GM12878 (cell line): ENCODE results near the gene TMEM214. TPM values are rescaled to one million over a fixed set of nuclear protein-coding genes. Genes with fewer than 3 reads are reported as not detected.

Experiments
- ATAC-seq: fragments of 200-7000 bp; cut with Tn5 transposase; 3 replicates; pipeline ENCODE4 v1.9.1; 2020; ENCODE audit warnings: mild to moderate bottlenecking, moderate library complexity
- BruUV-seq: library from RNA; stranded (reverse); fragments of 400-500 nt; replicated peaks from 2 replicates; lab custom pipeline; 2021; lab: Mats Ljungman, UMichigan
- CTCF ChIA-PET: fragments of 300-600 bp; sonication (Branson Sonifier 250); formaldehyde crosslinking; extraction: SDS; loops from one replicate; lab custom pipeline; 2021; ENCODE audit warnings: inconsistent platforms; lab: Yijun Ruan, JAX
- POLR2A ChIA-PET: fragments of 350-600 bp; formaldehyde crosslinking; extraction: SDS; loops from one replicate; lab custom pipeline; 2021; ENCODE audit warnings: inconsistent platforms; lab: Charles Lee
- RAD21 ChIA-PET: fragments of 300-600 bp; sonication (Branson Sonifier 250); formaldehyde crosslinking; loops from one replicate; lab custom pipeline; 2023; ENCODE audit warnings: antibody characterized with exemption; ENCODE audit not compliant: unreplicated experiment; lab: Charles Lee
- SMC1A ChIA-PET: fragments of 300-600 bp; sonication (Branson Sonifier 250); formaldehyde crosslinking; loops from one replicate; lab custom pipeline; 2023; ENCODE audit not compliant: unreplicated experiment, uncharacterized antibody; lab: Charles Lee
- DNase-seq: peaks from one replicate; pipeline ENCODE4 v3.0.0-alpha.2; 2011; ENCODE audit warnings: low read depth, low spot score
- FAIRE-seq: peaks from 3 replicates; lab custom pipeline; 2011; peaks lifted over from hg19 to GRCh38; lab: Jason Lieb, UNC
- H2AFZ ChIP-seq: 2 replicates; pipeline ENCODE4 v1.6.0; 2011; ENCODE audit warnings: low read depth, low read length, control low read depth; ENCODE audit not compliant: control insufficient read depth
- H3K27ac ChIP-seq: 2 replicates; pipeline ENCODE4 v1.5.1; 2011; ENCODE audit warnings: control low read depth; ENCODE audit not compliant: control insufficient read depth, insufficient read depth
- H3K27me3 ChIP-seq, 2 experiments: replicated peaks in 1 of 2; 2 replicates each; pipeline versions ENCODE4 v1.6.0 to v1.6.1; 2011; ENCODE audit warnings: low read length in 1 of 2; ENCODE audit not compliant: control insufficient read depth in 2 of 2, insufficient read depth in 2 of 2
- H3K36me3 ChIP-seq, 2 experiments: 2 replicates each; pipeline ENCODE4 v1.5.1; 2011; ENCODE audit warnings: low read length in 1 of 2; ENCODE audit not compliant: control insufficient read depth in 2 of 2, insufficient read depth in 2 of 2
- H3K4me1 ChIP-seq: 2 replicates; pipeline ENCODE4 v1.6.1; 2011; ENCODE audit warnings: mild to moderate bottlenecking, low read length, moderate library complexity, mixed read lengths; ENCODE audit not compliant: control insufficient read depth, insufficient read depth
- H3K4me2 ChIP-seq: 2 replicates; pipeline ENCODE4 v1.6.0; 2011; ENCODE audit warnings: control low read depth; ENCODE audit not compliant: control insufficient read depth, insufficient read depth
- H3K4me3 ChIP-seq: fragments of 200-600 bp; sonication (generic); 2 replicates; pipeline ENCODE4 v1.5.1; 2016
- H3K79me2 ChIP-seq: 2 replicates; pipeline ENCODE4 v1.6.0; 2011; ENCODE audit warnings: low read length; ENCODE audit not compliant: control insufficient read depth, insufficient read depth
- H3K9ac ChIP-seq: 2 replicates; pipeline ENCODE4 v1.8.0; 2011; ENCODE audit warnings: low read length, control low read depth, mixed read lengths; ENCODE audit not compliant: control insufficient read depth, insufficient read depth
- H3K9me3 ChIP-seq: replicated peaks from 3 replicates; pipeline ENCODE4 v1.5.1; 2011; ENCODE audit warnings: mild to moderate bottlenecking, low read length; ENCODE audit not compliant: control insufficient read depth, insufficient read depth
- H4K20me1 ChIP-seq: 2 replicates; pipeline ENCODE4 v1.6.0; 2011; ENCODE audit not compliant: control insufficient read depth, insufficient read depth
- DPF2 ChIP-seq: fragments of 450-650 bp; IDR thresholded peaks from 2 replicates; pipeline ENCODE4 v1.6.1; 2017; ENCODE audit warnings: mild to moderate bottlenecking
- E4F1 ChIP-seq: fragments of 450-650 bp; IDR thresholded peaks from 2 replicates; pipeline ENCODE4 v1.6.1; 2018; ENCODE audit warnings: borderline replicate concordance, mild to moderate bottlenecking; ENCODE audit not compliant: partially characterized antibody
- PBX3 ChIP-seq: IDR thresholded peaks from 2 replicates; pipeline ENCODE4 v1.6.1; 2011; ENCODE audit warnings: mild to moderate bottlenecking, low read depth, low read length, moderate library complexity; ENCODE audit not compliant: insufficient replicate concordance
- POLR2A ChIP-seq: IDR thresholded peaks from 2 replicates; pipeline ENCODE4 v1.6.1; 2011; ENCODE audit warnings: low read depth, mild to moderate bottlenecking, low read length
- RELB ChIP-seq: fragments of 450-650 bp; IDR thresholded peaks from 2 replicates; pipeline ENCODE4 v1.6.1; 2017; ENCODE audit warnings: low read depth, mild to moderate bottlenecking, moderate library complexity
- SIX5 ChIP-seq: IDR thresholded peaks from 2 replicates; pipeline ENCODE4 v1.6.1; 2011; ENCODE audit warnings: mild to moderate bottlenecking, low read depth, low read length, moderate library complexity; ENCODE audit not compliant: severe bottlenecking
- TCF3 ChIP-seq: IDR thresholded peaks from 2 replicates; pipeline ENCODE4 v1.6.1; 2012; ENCODE audit warnings: low read depth, mild to moderate bottlenecking, low read length, borderline replicate concordance; ENCODE audit not compliant: insufficient read depth
- ZBED1 ChIP-seq: IDR thresholded peaks from 2 replicates; pipeline ENCODE4 v1.6.1; 2016; ENCODE audit warnings: borderline replicate concordance
- WGBS: methylation state at CpG from one replicate; pipeline ENCODE4 v1.1.6; 2016; ENCODE audit warnings: low lambda C conversion rate; ENCODE audit not compliant: insufficient replicate concordance, insufficient coverage; ENCODE audit errors: missing lambda C conversion rate; 5-methylcytosine and 5-hydroxymethylcytosine counted together
- in situ Hi-C: fragments of 300-500 bp; cut with MboI; formaldehyde crosslinking; loops from 9 replicates; pipeline ENCODE4 v1.14.3; 2018; ENCODE audit warnings: mixed read lengths
- intact Hi-C: fragments of 100-400 bp; cut with micrococcal nuclease; formaldehyde crosslinking; loops from one replicate; pipeline ENCODE4 v1.14.2; 2022; ENCODE audit not compliant: unreplicated experiment
- polyA plus RNA-seq, 11 experiments: library from polyadenylated mRNA; depleted of rRNA in 4 of 11; unstranded in 6 of 11; stranded (reverse) in 5 of 11; fragments of >200 nt; fragmentation: Nextera tagmentation in 4 of 11; fragmentation: Illumina TruSeq in 1 of 11; extraction: Ambion mirVana in 4 of 11; extraction: Trizol in 1 of 11; gene quantifications; 1 replicate in 1 of 11; 2 replicates in 10 of 11; pipeline versions ENCODE4 v1.2.1 to v1.2.3, GENCODE V29; 2011 to 2016; ENCODE audit warnings: inconsistent platforms in 2 of 11, missing spikeins in 2 of 11, low read depth in 1 of 11
- total RNA-seq, 4 experiments: library from RNA; depleted of rRNA in 3 of 4; stranded (reverse); fragments of >200 nt in 3 of 4; fragmentation: Illumina TruSeq in 1 of 4; extraction: Trizol in 1 of 4; gene quantifications; 2 replicates each; pipeline versions ENCODE4 v1.2.1 to v1.2.3, GENCODE V29; 2013 to 2021

Gene TMEM214
- total and polyA plus RNA-seq, 10 of the 15 experiments (the other 5 are each of a cell fraction or from before 2014, with no cell fraction given), result 10.4 to 79.2 (median 45.0) TPM

GRCh38 chr2:27040282-27040681 is 7.5 kb downstream of the TMEM214 start:
- POLR2A ChIA-PET, result interaction anchor here (0.9 to 3.9 kb wide), 3 partner anchors 9 to 41 kb away, joined by 3 to 34 read pairs (median 3); partner anchors contain the start of gene AGBL5
- H3K27ac ChIP-seq, result no peak overlapping the region
- DNase-seq (no peak), ATAC-seq (no peak), FAIRE-seq (no peak)
- H3K4me2 ChIP-seq, result peak overlapping the region; percentile 11
- H3K36me3 ChIP-seq, result peaks cover 39 to 49% of the 10 kb centered on the region in 2 experiments
- peaks cover 6% of the 10 kb centered on the region for H3K79me2 ChIP-seq
- H3K9me3 ChIP-seq, result no peaks in the 10 kb centered on the region
- H2AFZ ChIP-seq, result no peak overlapping the region
- CTCF ChIA-PET, result interaction anchor here (1.0 to 5.2 kb wide), 6 partner anchors 10 to 78 kb away, joined by 3 to 26 read pairs (median 6); partner anchors contain the start of genes AGBL5 and MAPRE3
- in situ Hi-C loops, result no loop called here
- SMC1A ChIA-PET, result interaction anchor here (0.6 to 1.6 kb wide), 3 partner anchors 8 to 33 kb away, joined by 3 to 12 read pairs (median 3); partner anchors contain the start of gene AGBL5
- intact Hi-C loops, result no loop called here
- H4K20me1 ChIP-seq, result no peaks in the 10 kb centered on the region
- peaks cover 36% of the 10 kb centered on the region for H3K4me1 ChIP-seq
- no peaks in the 10 kb centered on the region for H3K27me3 ChIP-seq
- BruUV-seq, result no TSS peak
- RAD21 ChIA-PET, result interaction anchor here (0.9 to 4.1 kb wide), 4 partner anchors 11 to 45 kb away, joined by 4 to 31 read pairs (median 4); partner anchors contain the start of gene AGBL5
- TF ChIP-seq RELB, result no peak
- TF ChIP-seq POLR2A, result no peak
- no peak for TF ChIP-seq PBX3
- TF ChIP-seq DPF2, result no peak
- no peak for TF ChIP-seq E4F1
- TF ChIP-seq ZBED1, result no peak
- no peak for TF ChIP-seq SIX5
- no peak for TF ChIP-seq TCF3
- H3K4me3 ChIP-seq, result no peak overlapping the region
- no peak overlapping the region for H3K9ac ChIP-seq
- WGBS, result 95% methylated on average over 8 of the region's 8 CpGs
